ENCODE measurements around the gene ATP9A. TPM values are rescaled to one million over a fixed set of nuclear protein-coding genes. Genes with fewer than 3 reads are reported as not detected.

Gene ATP9A
- total and polyA plus RNA-seq, 2 of the 8 experiments (the other 6 are each of a cell fraction or from before 2014, with no cell fraction given), result 5.0 to 6.4 TPM

GRCh38 chr20:51802170-51802751, 34.1 kb upstream of the ATP9A start, which contains the start of gene SALL4 (continued):
- no peak for TF ChIP-seq NANOG (IDR thresholded peaks at IDR 0.05; ENCODE audit: insufficient read depth, low read depth, low read length, poor library complexity, severe bottlenecking)
- TF ChIP-seq RBBP5 (IDR thresholded peaks at IDR 0.05; ENCODE audit: borderline replicate concordance, low read depth, low read length), result no peak
- no peak for TF ChIP-seq E2F6 (IDR thresholded peaks at IDR 0.05)

Measured in H1 (cell line).